Stimulated activated naive B cell treated with anti-CD40 and anti-IgM and Interleukin-4, amounts not matched to agents 10 μg/mL and 1 μg/mL and 100 μg/mL, for 72 hours (primary cell): ENCODE measurements around the gene CRB1.

ENCODE experiments used
- ATAC-seq, 2 donors: fragments of 150-1000 bp; cut with Tn5 transposase; replicated peaks; 2 replicates each; pipeline ENCODE4 v1.10.0; 2021; ENCODE audit warnings: moderate library complexity in 1 of 2
- DNase-seq: peaks from one replicate; pipeline ENCODE4 v3.0.0; 2021
- H3K27ac Mint-ChIP-seq: one replicate; pipeline ENCODE4 v1.8.0; 2022; ENCODE audit warnings: mild to moderate bottlenecking, mixed read lengths
- H3K27me3 Mint-ChIP-seq, 2 donors: one replicate each; pipeline ENCODE4 v1.8.0; 2022; ENCODE audit warnings: mixed read lengths in 2 of 2
- H3K36me3 Mint-ChIP-seq, 2 donors: one replicate each; pipeline ENCODE4 v1.8.0; 2022; ENCODE audit warnings: mixed read lengths in 2 of 2, mild to moderate bottlenecking in 1 of 2
- H3K4me1 Mint-ChIP-seq, 2 donors: one replicate each; pipeline ENCODE4 v1.8.0; 2022; ENCODE audit warnings: mixed read lengths in 2 of 2, mild to moderate bottlenecking in 1 of 2
- H3K4me3 Mint-ChIP-seq, 2 donors: one replicate each; pipeline ENCODE4 v1.8.0; 2022; ENCODE audit warnings: mild to moderate bottlenecking in 2 of 2, mixed read lengths in 2 of 2, moderate library complexity in 1 of 2
- H3K9me3 Mint-ChIP-seq, 2 donors: one replicate each; pipeline ENCODE4 v1.8.0; 2022; ENCODE audit warnings: mixed read lengths in 2 of 2, mild to moderate bottlenecking in 1 of 2

The CRB1 gene

GRCh38 chr1:197272791-197273190 lies 4.7 kb downstream of the CRB1 start:
- DNase-seq = no peak
- no peak for ATAC-seq

DNA sequence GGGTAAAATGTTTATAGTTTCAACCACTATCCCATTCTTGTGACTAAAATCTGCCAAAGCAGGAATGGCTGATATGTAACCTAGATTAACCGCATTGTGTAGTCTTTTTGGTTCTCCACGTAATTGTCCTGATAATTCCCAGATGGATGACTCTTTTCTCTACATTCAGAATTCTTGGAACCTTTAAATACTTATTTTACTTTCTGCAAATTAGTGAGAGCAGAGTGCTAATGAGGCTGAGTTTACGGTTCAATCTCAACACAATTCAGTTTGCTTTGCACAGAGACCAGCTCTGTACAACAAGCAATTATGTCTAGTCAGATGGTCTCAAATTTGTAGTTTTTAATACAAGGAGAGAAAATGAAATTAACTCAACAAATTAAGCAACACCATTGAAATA lies 9.1 kb downstream of the CRB1 start:
- H3K36me3 Mint-ChIP-seq = no peaks in the 10 kb centered on the region
- ATAC-seq (no peak), DNase-seq (no peak)
- H3K27ac Mint-ChIP-seq = no peak overlapping the region
- H3K9me3 Mint-ChIP-seq = peaks cover 0 to 2% of the 10 kb centered on the region in 2 donors
- peaks cover 0 to 2% of the 10 kb centered on the region in 2 donors for H3K4me1 Mint-ChIP-seq
- peaks cover 0 to 11% of the 10 kb centered on the region in 2 donors for H3K27me3 Mint-ChIP-seq
- H3K4me3 Mint-ChIP-seq = no peak overlapping the region

More at GRCh38 chr1:197272791-197273190, 4.7 kb downstream of the CRB1 start:
- peaks cover 0 to 4% of the 10 kb centered on the region in 2 donors for H3K27me3 Mint-ChIP-seq
- no peak overlapping the region for H3K4me3 Mint-ChIP-seq
- peaks cover 0 to 2% of the 10 kb centered on the region in 2 donors for H3K4me1 Mint-ChIP-seq
- no peak overlapping the region for H3K27ac Mint-ChIP-seq
- H3K9me3 Mint-ChIP-seq = no peaks in the 10 kb centered on the region
- H3K36me3 Mint-ChIP-seq = no peaks in the 10 kb centered on the region

- Mint-ChIP-seq H3K27ac (no peak overlapping the region), H3K36me3 (no peaks in the 10 kb centered on the region), H3K9me3 (no peaks in the 10 kb centered on the region), H3K4me1 (peaks cover 3 to 9% of the 10 kb centered on the region in 2 donors), H3K4me3 (no peak overlapping the region), H3K27me3 (peaks cover 6 to 16% of the 10 kb centered on the region in 2 donors)
- DNase-seq (no peak), ATAC-seq (no peak)
These were observed 16.3 kb downstream of the CRB1 start for GRCh38 chr1:197284325-197284724.

DNA sequence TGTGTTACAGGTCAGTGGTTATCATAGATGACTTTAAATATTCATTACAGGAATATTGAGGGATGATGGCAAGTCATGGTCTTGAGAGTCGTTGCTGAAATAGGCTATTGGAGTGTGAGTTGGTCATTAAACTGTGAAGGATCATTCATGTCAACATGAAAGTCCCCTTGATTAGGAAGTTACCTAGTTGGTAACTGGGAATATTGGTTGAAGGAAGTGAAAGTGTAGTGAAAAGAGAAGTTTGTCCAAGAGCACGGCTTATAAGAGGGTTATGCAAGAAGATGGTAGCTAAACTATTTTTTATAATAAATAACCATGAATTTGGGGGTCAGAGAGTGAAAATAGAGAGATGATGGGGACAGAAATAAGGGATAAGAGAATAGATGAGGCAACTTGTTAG lies 16.9 kb downstream of the CRB1 start:
- ATAC-seq (peak in 1 of 2 donors; percentile 36), DNase-seq (no peak)
- no peaks in the 10 kb centered on the region for H3K9me3 Mint-ChIP-seq
- no peaks in the 10 kb centered on the region for H3K36me3 Mint-ChIP-seq
- H3K4me3 Mint-ChIP-seq = no peak overlapping the region
- H3K27me3 Mint-ChIP-seq = peaks cover 6 to 16% of the 10 kb centered on the region in 2 donors
- no peak overlapping the region for H3K27ac Mint-ChIP-seq
- peaks cover 3 to 9% of the 10 kb centered on the region in 2 donors for H3K4me1 Mint-ChIP-seq

- Mint-ChIP-seq H3K27me3 (peaks cover 6 to 22% of the 10 kb centered on the region in 2 donors), H3K36me3 (no peaks in the 10 kb centered on the region), H3K4me3 (no peak overlapping the region), H3K9me3 (no peaks in the 10 kb centered on the region), H3K27ac (no peak overlapping the region), H3K4me1 (peaks cover 3 to 9% of the 10 kb centered on the region in 2 donors)
- no peak for DNase-seq
- ATAC-seq = no peak
These were observed 17.6 kb downstream of the CRB1 start for GRCh38 chr1:197285526-197286205.

DNA sequence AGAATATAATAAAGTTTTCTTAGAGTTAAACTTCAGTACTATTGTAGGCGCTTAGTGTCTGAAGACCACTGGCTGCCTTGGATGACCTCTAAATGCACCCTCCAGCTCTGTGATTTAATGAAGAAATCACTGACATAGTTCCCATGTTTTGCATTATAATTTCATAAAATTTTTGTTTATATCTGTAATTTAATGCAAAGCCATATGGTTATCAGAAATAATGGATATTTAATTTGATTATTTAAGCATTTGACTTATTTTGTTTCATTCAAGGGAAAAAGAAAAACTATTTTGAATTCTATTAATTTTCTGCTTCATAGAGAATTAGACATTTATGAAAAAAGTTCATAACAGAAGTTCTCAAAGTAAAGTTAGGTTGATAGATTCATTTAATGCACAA lies 18.6 kb downstream of the CRB1 start:
- no peak for DNase-seq
- no peaks in the 10 kb centered on the region for H3K9me3 Mint-ChIP-seq
- no peak overlapping the region for H3K4me3 Mint-ChIP-seq
- peaks cover 6 to 16% of the 10 kb centered on the region in 2 donors for H3K27me3 Mint-ChIP-seq
- ATAC-seq = no peak
- no peak overlapping the region for H3K27ac Mint-ChIP-seq
- peaks cover 0 to under 1% of the 10 kb centered on the region in 2 donors for H3K36me3 Mint-ChIP-seq
- peaks cover 3 to 9% of the 10 kb centered on the region in 2 donors for H3K4me1 Mint-ChIP-seq

- Mint-ChIP-seq H3K27ac (no peak overlapping the region), H3K4me3 (no peak overlapping the region), H3K9me3 (peaks cover 0 to 1% of the 10 kb centered on the region in 2 donors), H3K36me3 (peaks cover 0 to 2% of the 10 kb centered on the region in 2 donors), H3K27me3 (peaks cover 8 to 19% of the 10 kb centered on the region in 2 donors), H3K4me1 (peaks cover 3 to 9% of the 10 kb centered on the region in 2 donors)
- no peak for DNase-seq
- ATAC-seq = no peak
These were observed 19.8 kb downstream of the CRB1 start for GRCh38 chr1:197287863-197288262.

GRCh38 chr1:197302775-197303174 lies 34.7 kb downstream of the CRB1 start:
- Mint-ChIP-seq H3K4me1 (no peaks in the 10 kb centered on the region), H3K36me3 (no peaks in the 10 kb centered on the region), H3K9me3 (no peaks in the 10 kb centered on the region), H3K27me3 (peaks cover 7 to 16% of the 10 kb centered on the region in 2 donors), H3K27ac (no peak overlapping the region), H3K4me3 (no peak overlapping the region)
- no peak for DNase-seq
- no peak for ATAC-seq

- no peak overlapping the region for H3K4me3 Mint-ChIP-seq
- no peaks in the 10 kb centered on the region for H3K9me3 Mint-ChIP-seq
- no peaks in the 10 kb centered on the region for H3K4me1 Mint-ChIP-seq
- H3K36me3 Mint-ChIP-seq = no peaks in the 10 kb centered on the region
- no peak overlapping the region for H3K27ac Mint-ChIP-seq
- no peak for ATAC-seq
- no peak for DNase-seq
- peaks cover 3 to 11% of the 10 kb centered on the region in 2 donors for H3K27me3 Mint-ChIP-seq
These were observed 35.4 kb downstream of the CRB1 start for GRCh38 chr1:197303463-197303862.

DNA sequence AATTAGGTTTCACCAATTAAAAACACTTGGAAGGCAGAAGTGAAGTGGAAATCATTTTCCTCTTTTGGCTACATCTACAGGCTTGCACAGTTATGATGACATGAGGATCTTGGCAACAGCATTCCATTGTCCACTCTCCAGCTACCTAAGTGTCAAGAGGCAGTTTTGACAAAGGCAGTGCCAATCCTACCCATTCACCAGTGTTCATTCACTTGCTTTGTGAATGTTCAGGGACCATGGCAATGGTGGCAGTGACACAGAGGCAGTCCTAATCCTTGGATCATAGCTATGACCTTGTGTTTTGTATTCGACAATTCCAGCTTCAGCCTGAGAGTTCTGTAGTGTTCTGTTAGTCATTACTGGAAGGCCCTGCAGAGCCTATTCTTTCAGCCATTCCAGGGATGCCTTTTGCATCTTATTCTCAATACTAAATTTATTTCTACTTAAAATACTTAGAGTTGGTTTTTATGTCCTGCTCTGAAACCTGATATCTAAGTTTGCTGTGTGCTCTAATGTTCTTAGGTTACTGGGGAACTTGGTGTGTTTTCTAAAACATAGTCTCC lies 36.7 kb downstream of the CRB1 start:
- no peaks in the 10 kb centered on the region for H3K36me3 Mint-ChIP-seq
- no peak for DNase-seq
- ATAC-seq = no peak
- H3K4me1 Mint-ChIP-seq = no peaks in the 10 kb centered on the region
- no peaks in the 10 kb centered on the region for H3K9me3 Mint-ChIP-seq
- H3K27me3 Mint-ChIP-seq = peaks cover 3 to 11% of the 10 kb centered on the region in 2 donors
- no peak overlapping the region for H3K27ac Mint-ChIP-seq
- H3K4me3 Mint-ChIP-seq = no peak overlapping the region

DNA sequence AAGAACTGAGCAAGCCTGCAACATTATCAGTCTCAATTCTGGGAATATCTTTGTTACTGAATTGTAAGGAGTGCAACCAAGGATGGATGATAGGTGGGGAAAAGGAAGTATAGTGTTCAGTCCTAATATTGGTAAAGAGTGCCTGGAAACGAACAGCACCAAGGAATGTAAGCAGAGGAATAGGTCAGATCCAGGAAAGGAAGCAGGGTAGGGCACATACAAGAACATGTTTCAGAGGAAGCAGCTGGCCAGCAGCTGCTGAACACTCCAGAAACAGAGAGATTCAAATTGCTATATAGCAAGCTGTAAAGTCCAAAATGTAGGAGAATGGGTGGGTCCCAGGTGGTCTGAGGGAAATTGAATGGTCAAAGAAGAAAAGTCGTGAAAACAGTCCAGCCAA lies 37.9 kb downstream of the CRB1 start:
- Mint-ChIP-seq H3K4me1 (no peaks in the 10 kb centered on the region), H3K9me3 (no peaks in the 10 kb centered on the region), H3K36me3 (no peaks in the 10 kb centered on the region), H3K4me3 (no peak overlapping the region), H3K27me3 (peaks cover 3 to 11% of the 10 kb centered on the region in 2 donors), H3K27ac (no peak overlapping the region)
- ATAC-seq = no peak
- DNase-seq = no peak

GRCh38 chr1:197306381-197307062 lies 38.5 kb downstream of the CRB1 start:
- H3K36me3 Mint-ChIP-seq = no peaks in the 10 kb centered on the region
- no peaks in the 10 kb centered on the region for H3K4me1 Mint-ChIP-seq
- no peaks in the 10 kb centered on the region for H3K9me3 Mint-ChIP-seq
- H3K27ac Mint-ChIP-seq = no peak overlapping the region
- H3K4me3 Mint-ChIP-seq = no peak overlapping the region
- no peak for DNase-seq
- no peak for ATAC-seq
- H3K27me3 Mint-ChIP-seq = peaks cover 3 to 9% of the 10 kb centered on the region in 2 donors

- H3K4me1 Mint-ChIP-seq = no peaks in the 10 kb centered on the region
- no peak overlapping the region for H3K27ac Mint-ChIP-seq
- no peaks in the 10 kb centered on the region for H3K36me3 Mint-ChIP-seq
- peaks cover 3 to 6% of the 10 kb centered on the region in 2 donors for H3K27me3 Mint-ChIP-seq
- no peak for ATAC-seq
- H3K9me3 Mint-ChIP-seq = no peaks in the 10 kb centered on the region
- DNase-seq = no peak
- H3K4me3 Mint-ChIP-seq = no peak overlapping the region
These were observed 39.1 kb downstream of the CRB1 start for GRCh38 chr1:197307136-197307535.

- ATAC-seq = no peak
- Mint-ChIP-seq H3K27ac (no peak overlapping the region), H3K4me3 (no peak overlapping the region), H3K9me3 (no peaks in the 10 kb centered on the region), H3K36me3 (no peaks in the 10 kb centered on the region), H3K27me3 (peaks cover 3 to 6% of the 10 kb centered on the region in 2 donors), H3K4me1 (no peaks in the 10 kb centered on the region)
- no peak for DNase-seq
These were observed 39.5 kb downstream of the CRB1 start for GRCh38 chr1:197307551-197307950.

GRCh38 chr1:197311081-197311480 lies 43.0 kb downstream of the CRB1 start:
- Mint-ChIP-seq H3K4me3 (no peak overlapping the region), H3K27me3 (peaks cover under 1 to 2% of the 10 kb centered on the region in 2 donors), H3K9me3 (no peaks in the 10 kb centered on the region), H3K36me3 (no peaks in the 10 kb centered on the region), H3K27ac (no peak overlapping the region), H3K4me1 (no peaks in the 10 kb centered on the region)
- ATAC-seq (no peak), DNase-seq (no peak)
